HG03442 (cell line): Measurements from ENCODE around the gene STAT2.
"Not testable (repeated sequence)": the region's sequence is repeated elsewhere in the genome, so short reads cannot be mapped to it uniquely, and the experiment has no call there.

ENCODE experiments used
- ATAC-seq: cut with Tn5 transposase; IDR thresholded peaks from one replicate; pipeline ENCODE4 v1.9.1; 2021; ENCODE audit warnings: mild to moderate bottlenecking, moderate library complexity; ENCODE audit not compliant: unreplicated experiment

The STAT2 gene

GRCh38 chr12:56332512-56333196, 27.3 kb downstream of the STAT2 start:
- ATAC-seq: no peak

- ATAC-seq: no peak
Measured at GRCh38 chr12:56330936-56331490, 28.9 kb downstream of the STAT2 start.

- ATAC-seq: no peak
Measured at GRCh38 chr12:56326533-56326932, 33.4 kb downstream of the STAT2 start.

DNA sequence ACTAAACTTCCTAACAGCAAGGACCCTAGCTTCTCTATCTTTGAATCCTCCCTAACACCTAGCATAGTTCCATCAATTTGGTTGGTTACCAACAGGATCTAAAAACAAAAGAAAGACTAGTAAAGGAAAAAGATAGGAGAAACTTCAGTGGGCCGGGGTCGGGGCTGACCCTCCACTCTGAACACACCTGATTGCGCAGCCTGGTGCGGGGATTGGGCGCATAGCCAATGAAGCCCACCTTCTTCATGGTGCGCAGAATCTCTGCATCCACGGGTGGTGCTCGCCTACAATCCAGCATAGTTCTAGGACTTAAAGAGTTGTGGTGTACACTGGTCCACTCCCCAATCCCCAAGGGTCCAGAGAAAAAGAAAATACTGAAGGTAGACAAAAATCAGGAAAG, 33.8 kb downstream of the STAT2 start:
- ATAC-seq: no peak

DNA sequence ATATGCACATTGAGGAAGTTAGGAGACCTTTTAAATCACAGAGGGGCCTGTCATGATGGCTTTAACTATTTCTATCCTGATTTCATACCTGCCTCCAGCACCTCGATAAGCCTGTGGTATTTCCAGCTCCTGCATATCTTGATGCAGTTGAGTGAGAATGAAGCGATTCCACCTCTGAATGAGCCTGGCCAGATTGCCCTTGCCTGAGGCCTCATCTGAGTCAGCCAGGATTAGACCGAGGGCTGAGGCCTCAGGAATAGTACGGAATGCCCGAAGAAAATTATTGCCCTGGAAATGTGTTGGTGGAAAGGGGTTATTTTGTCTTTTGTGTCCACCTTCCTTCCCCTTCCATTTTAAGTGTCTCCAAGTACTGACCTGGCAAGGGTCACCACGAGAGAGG, 35.7 kb downstream of the STAT2 start:
- no peak for ATAC-seq

- not testable (repeated sequence) for ATAC-seq
Measured at GRCh38 chr12:56321610-56322009, 38.3 kb downstream of the STAT2 start.

GRCh38 chr12:56321027-56321426, 38.9 kb downstream of the STAT2 start:
- no peak for ATAC-seq

- no peak for ATAC-seq
Measured at GRCh38 chr12:56317675-56318074, 42.2 kb downstream of the STAT2 start.

- ATAC-seq: peak; percentile 86
Measured at GRCh38 chr12:56315622-56316473, 44.1 kb downstream of the STAT2 start, which contains the start of gene CNPY2. Gene CNPY2, minus strand, starts transcription at chr12:56315988. Its CDS starts 771 bp downstream, at chr12:56315217.

- no peak for ATAC-seq
Measured at GRCh38 chr12:56315249-56315621, 44.7 kb downstream of the STAT2 start.

GRCh38 chr12:56311003-56311402, 48.9 kb downstream of the STAT2 start:
- no peak for ATAC-seq

DNA sequence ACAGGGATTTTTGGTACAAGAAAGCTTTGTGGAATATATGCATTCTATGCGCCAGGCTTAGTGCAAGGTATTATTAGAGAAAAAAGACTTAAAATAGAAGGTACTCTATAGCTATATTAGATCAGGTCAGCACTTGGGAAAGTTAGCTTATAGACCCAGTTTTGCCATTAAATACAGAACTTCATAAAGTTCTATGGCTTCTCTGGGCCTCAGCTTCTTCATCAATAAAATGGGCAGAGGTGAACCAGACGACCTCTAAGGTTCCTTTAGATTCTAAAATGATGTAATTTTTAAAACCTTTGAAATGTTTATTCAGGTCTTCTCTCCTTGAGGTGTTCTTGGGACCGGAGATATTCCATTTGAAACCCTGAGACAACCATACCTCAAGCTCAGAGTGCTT, 51.2 kb downstream of the STAT2 start:
- no peak for ATAC-seq

- no peak for ATAC-seq
Measured at GRCh38 chr12:56307221-56307965, 52.5 kb downstream of the STAT2 start.

DNA sequence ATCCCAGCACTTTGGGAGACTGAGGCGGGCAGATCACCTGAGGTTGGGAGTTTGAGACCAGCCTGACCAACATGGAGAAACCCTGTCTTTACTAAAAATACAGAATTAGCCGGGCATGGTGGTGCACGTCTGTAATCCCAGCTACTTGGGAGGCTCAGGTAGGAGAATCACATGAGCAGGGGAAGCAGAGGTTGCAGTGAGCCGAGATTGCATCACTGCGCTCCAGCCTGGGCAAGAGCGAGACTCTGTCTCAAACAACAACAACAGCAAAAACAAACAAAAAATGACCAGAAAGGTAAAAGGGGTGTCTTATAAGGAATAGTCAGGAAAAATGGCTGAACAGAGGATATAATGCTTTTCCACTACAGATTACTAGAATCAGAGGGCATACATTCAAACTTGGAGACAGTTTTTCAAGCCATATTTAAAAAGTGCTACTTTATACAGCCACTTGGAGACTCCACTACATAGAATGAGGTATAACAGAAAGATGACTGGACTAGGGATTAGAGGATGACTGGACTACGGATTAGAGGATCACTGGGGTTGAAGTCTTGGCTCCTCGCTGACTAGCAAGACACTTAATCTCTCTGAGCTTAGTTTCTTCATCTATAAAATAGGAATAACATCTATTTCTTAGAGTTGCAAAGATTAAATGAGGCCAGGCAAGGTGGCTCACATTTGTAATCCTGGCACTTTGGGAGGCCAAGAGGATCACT, 54.9 kb downstream of the STAT2 start:
- no peak for ATAC-seq

DNA sequence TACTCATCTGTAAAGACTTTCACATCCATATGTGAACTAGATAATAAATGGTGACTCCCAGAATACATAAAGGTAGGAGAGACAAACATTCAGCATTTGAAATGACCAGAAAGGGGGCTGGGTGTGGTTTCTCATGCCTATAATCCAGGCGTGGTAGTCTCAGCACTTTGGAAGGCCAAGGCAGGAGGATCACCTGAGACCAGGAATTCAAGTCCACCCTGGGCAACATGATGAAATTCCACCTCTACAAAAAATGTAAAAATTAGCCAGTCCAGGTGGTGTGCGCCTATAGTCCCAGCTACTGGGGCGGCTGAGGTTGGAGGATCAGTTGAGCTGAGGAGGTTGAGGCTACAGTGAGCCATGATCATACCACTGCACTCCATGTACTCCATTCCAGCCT, 55.6 kb downstream of the STAT2 start:
- ATAC-seq: no peak

GRCh38 chr12:56300644-56301464, 59.1 kb downstream of the STAT2 start:
- ATAC-seq: no peak

GRCh38 chr12:56299853-56300643, 59.9 kb downstream of the STAT2 start, which contains the start of gene CS:
Gene CS, minus strand, starts transcription at chr12:56300330. Its CDS starts 129 bp downstream, at chr12:56300201.
- peak; percentile 94 for ATAC-seq

DNA sequence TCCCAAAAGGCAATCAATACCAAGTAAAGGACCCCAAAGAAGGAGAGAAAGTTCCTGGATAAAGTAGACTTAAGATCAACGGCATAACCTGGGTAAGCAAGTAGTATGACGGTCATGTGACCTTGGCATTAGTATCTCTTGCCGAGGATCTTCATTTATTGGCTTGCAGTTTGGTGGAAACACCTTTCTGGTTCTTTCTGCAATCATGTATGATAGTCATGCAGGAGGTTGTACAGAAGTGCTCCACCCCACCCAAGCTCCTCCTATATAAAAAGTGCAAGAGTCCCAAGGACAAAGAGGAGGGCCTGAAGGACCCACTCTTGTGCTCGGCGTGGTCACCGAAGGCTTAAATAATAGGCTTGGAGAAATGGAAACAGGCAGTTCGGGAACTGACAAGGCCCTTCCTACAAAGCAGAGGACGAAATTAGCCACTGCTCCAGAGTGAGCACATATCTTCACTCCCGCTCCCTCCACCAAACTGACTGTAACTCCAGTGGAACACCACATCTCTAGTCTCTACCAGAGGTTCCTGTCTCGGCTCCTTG, 60.5 kb downstream of the STAT2 start:
- no peak for ATAC-seq

GRCh38 chr12:56298828-56299227, 61.1 kb downstream of the STAT2 start:
- ATAC-seq: no peak
